ENCODE results near the gene FBLN5. TPM values are rescaled to one million over a fixed set of nuclear protein-coding genes. Genes with fewer than 3 reads are reported as not detected.

The FBLN5 gene
- total and polyA plus RNA-seq, 2 of the 4 experiments (the other 2 are of a cell fraction): 10.6 to 76.4 TPM

DNA sequence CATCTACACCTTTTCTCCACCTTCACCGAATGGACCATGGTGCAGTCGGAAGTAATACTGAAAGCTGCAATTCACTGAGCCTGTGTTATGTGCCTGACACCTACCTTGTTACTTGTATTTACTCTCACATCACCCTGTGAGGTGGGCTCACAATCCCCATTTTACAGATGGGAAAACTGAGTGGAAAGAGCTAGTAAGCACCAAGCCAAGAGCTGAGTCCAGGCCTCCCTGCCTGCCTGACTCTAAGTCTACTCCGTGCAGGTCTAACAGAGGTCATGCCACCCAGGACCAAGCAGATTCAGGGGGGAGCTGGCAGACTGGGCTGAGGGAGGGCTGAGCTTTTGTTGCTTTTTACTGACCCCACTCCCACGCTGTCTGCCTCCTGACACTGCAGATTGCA lies 51.1 kb downstream of the FBLN5 start:
- intact Hi-C loops (cut with micrococcal nuclease): no loop called here
- Histone ChIP-seq H3K18ac (ENCODE audit: low read depth, low read length) (no peak overlapping the region), H4K20me1 (ENCODE audit: insufficient read depth, low read length) (peaks cover 42% of the 10 kb centered on the region), H2BK120ac (ENCODE audit: low read depth, low read length) (no peak overlapping the region), H3K27me3 (ENCODE audit: control insufficient read depth, insufficient read depth, low read length) (no peaks in the 10 kb centered on the region), H2AK9ac (replicated peaks; ENCODE audit: low read depth, low read length, poor library complexity) (no peak overlapping the region), H3K56ac (ENCODE audit: extremely low read depth, insufficient read depth, low read length) (no peak overlapping the region), H4K91ac (ENCODE audit: insufficient read depth, low read depth, low read length) (no peak overlapping the region), H3K4me1 (ENCODE audit: control insufficient read depth, insufficient read depth, low read length) (peaks cover 6% of the 10 kb centered on the region; the same call in 1 of the 2 replicates), H3K4me3 (ENCODE audit: insufficient read depth, low read depth, low read length) (no peak overlapping the region), H2BK20ac (ENCODE audit: low read depth, low read length) (no peak overlapping the region), H3K23ac (ENCODE audit: low read depth, low read length) (no peak overlapping the region), H2BK15ac (ENCODE audit: low read depth, low read length) (no peak overlapping the region), H2AFZ (replicated peaks; ENCODE audit: low read length, poor library complexity) (no peak overlapping the region), H3K36me3 (ENCODE audit: control insufficient read depth, insufficient read depth, low read length) (peaks cover 18% of the 10 kb centered on the region; the same call in 1 of the 2 replicates), H3K79me1 (ENCODE audit: low read depth in 1 of 2, low read length in 2 of 2) (peaks cover 7 to 35% of the 10 kb centered on the region in 2 experiments; a peak in 3 of 4 replicates), H3K4me2 (ENCODE audit: low read depth, low read length) (no peak overlapping the region), H4K5ac (ENCODE audit: low read depth, low read length) (no peak overlapping the region), H3K9me3 (ENCODE audit: control insufficient read depth, insufficient read depth, low read length) (no peaks in the 10 kb centered on the region), H3K4ac (ENCODE audit: low read depth, low read length) (no peak overlapping the region), H3K9me1 (ENCODE audit: insufficient read depth, low read length) (peaks cover 30% of the 10 kb centered on the region), H4K8ac (ENCODE audit: low read depth in 2 of 2, low read length in 2 of 2) (no peak overlapping the region), H2BK5ac (ENCODE audit: low read depth, low read length, poor library complexity, severe bottlenecking) (no peak overlapping the region), H3K9ac (ENCODE audit: low read depth, low read length) (no peak overlapping the region), H3K27ac (ENCODE audit: insufficient read depth, low read length) (no peak overlapping the region), H2AK5ac (ENCODE audit: low read depth, low read length) (no peak overlapping the region), H3K14ac (replicated peaks; ENCODE audit: low read depth, low read length) (no peak overlapping the region)
- ChIA-PET POLR2A (ENCODE audit: unreplicated experiment) (no interaction called here), CTCF (no interaction called here)
- no CpG with 5 or more reads among the region's 4 CpGs for WGBS, 2 experiments (ENCODE audit: extremely low coverage in 2 of 2, insufficient read length in 1 of 2)
- no peak for TF ChIP-seq CTCF (conservative IDR thresholded peaks at IDR 0.05; ENCODE audit: low read depth, low read length)
- no peak for TF ChIP-seq CHD1 (IDR thresholded peaks at IDR 0.05; ENCODE audit: low read depth, low read length)
- TF ChIP-seq, protein P1, sequence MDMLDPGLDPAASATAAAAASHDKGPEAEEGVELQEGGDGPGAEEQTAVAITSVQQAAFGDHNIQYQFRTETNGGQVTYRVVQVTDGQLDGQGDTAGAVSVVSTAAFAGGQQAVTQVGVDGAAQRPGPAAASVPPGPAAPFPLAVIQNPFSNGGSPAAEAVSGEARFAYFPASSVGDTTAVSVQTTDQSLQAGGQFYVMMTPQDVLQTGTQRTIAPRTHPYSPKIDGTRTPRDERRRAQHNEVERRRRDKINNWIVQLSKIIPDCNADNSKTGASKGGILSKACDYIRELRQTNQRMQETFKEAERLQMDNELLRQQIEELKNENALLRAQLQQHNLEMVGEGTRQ (IDR thresholded peaks at IDR 0.05; ENCODE audit: low read depth, low read length): no peak
- no peak for TF ChIP-seq SMC3 (IDR thresholded peaks at IDR 0.05; ENCODE audit: low read depth, low read length)
- TF ChIP-seq MXI1 (IDR thresholded peaks at IDR 0.05; ENCODE audit: borderline replicate concordance, low read depth, low read length): no peak
- dilution Hi-C loops (cut with HindIII; ENCODE audit: low sequenced_read_pairs, unreplicated experiment): no loop called here
- DNase-seq: no peak
- in situ Hi-C loops (cut with MboI; ENCODE audit: low sequenced_read_pairs): no loop called here
- ATAC-seq (ENCODE audit: low read depth): no peak
- BruUV-seq (replicated peaks): no TSS peak

Measured in IMR-90 (cell line).